ENCODE measurements around the gene AJM1. TPM values are rescaled to one million over a fixed set of nuclear protein-coding genes. Genes with fewer than 3 reads are reported as not detected.

Gene AJM1
- total RNA-seq, 1 experiment from 2014 or later: 1.8 TPM

DNA sequence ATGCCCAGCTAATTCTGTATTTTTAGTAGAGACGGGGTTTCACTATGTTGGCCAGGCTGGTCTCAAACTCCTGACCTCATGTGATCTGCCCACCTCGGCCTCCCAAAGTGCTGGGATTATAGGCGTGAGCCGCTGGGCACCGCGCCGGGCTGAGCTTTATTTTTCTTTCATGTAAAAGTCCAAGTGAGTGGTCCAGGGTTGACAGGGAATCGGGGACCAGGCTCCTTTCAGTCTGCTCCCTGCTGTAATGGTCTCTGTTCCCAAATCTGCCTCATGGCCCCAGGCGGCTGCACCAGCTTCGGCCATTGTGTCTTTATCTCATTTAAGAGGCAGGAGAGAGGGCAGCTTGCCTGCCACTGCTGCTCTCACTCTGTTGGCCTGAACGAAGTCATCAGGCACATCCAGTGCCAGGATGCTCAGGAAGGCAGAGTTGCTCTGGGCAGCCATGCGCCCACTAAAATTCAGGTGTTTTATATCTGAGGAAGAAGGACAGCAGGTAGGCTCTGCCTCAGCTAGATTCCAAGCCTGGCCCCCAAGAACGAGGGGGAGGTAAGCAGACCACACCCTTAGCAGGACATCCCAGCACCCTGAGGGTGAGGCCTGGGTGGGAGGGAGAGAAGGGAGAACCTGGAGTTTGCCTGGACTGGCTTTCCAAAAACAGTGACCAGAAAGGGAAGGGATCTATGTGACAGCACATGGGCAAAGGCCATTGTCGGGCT lies 47.8 kb upstream of the AJM1 start:
- Mint-ChIP-seq H3K27me3 (ENCODE audit: low read depth) (peaks cover 34% of the 10 kb centered on the region), H3K36me3 (ENCODE audit: insufficient read depth in 1 of 3, low read depth in 3 of 3) (peaks cover 0 to 8% (median 1%) of the 10 kb centered on the region in 3 experiments; a peak in 3 of 7 replicates), H3K4me1 (peaks cover 17 to 27% of the 10 kb centered on the region in 2 experiments), H3K9me3 (no peaks in the 10 kb centered on the region), H3K27ac (peak overlapping the region in 1 of 3 experiments; percentile 51; a peak in 1 of 7 replicates), H3K4me3 (no peak overlapping the region)
- Histone ChIP-seq H3K79me2 (ENCODE audit: insufficient read depth, low read length) (no peaks in the 10 kb centered on the region), H2BK12ac (ENCODE audit: insufficient read length, low read depth, low read length) (no peak overlapping the region), H3K23me2 (ENCODE audit: insufficient read length, low read depth, low read length, poor library complexity, severe bottlenecking) (peaks cover 4% of the 10 kb centered on the region), H3K18ac (ENCODE audit: insufficient read length, low read depth, low read length) (no peak overlapping the region), H3K14ac (ENCODE audit: insufficient read depth, low read length) (no peak overlapping the region), H2BK15ac (ENCODE audit: low read depth, low read length) (no peak overlapping the region), H3K9me3 (ENCODE audit: control insufficient read depth, low read depth, low read length) (no peaks in the 10 kb centered on the region), H3K56ac (ENCODE audit: insufficient read length, low read depth, low read length) (no peak overlapping the region), H3K4me1 (ENCODE audit: insufficient read depth, low read length) (no peaks in the 10 kb centered on the region), H3K23ac (ENCODE audit: insufficient read length, low read depth, low read length) (no peak overlapping the region), H3K4ac (ENCODE audit: low read depth, low read length) (no peak overlapping the region), H4K20me1 (ENCODE audit: control insufficient read depth, insufficient read depth, insufficient read length) (no peaks in the 10 kb centered on the region), H3K27ac (ENCODE audit: insufficient read length, low read depth, low read length) (no peak overlapping the region), H4K5ac (ENCODE audit: insufficient read length, low read depth, low read length) (no peak overlapping the region), H4K8ac (replicated peaks; ENCODE audit: insufficient read length, low read depth, low read length) (no peak overlapping the region), H4K91ac (ENCODE audit: insufficient read length, low read depth, low read length) (no peak overlapping the region), H3K27me3 (ENCODE audit: insufficient read depth, low read length) (no peaks in the 10 kb centered on the region; the same call in 1 of the 2 replicates), H2AFZ (ENCODE audit: low read length) (no peak overlapping the region), H2BK120ac (ENCODE audit: low read depth, low read length, poor library complexity, severe bottlenecking) (no peak overlapping the region), H3T11ph (ENCODE audit: low read length) (no peak overlapping the region), H2AK5ac (ENCODE audit: insufficient read length, low read length) (no peak overlapping the region), H2BK5ac (ENCODE audit: insufficient read length, low read length) (no peak overlapping the region), H3K4me2 (ENCODE audit: insufficient read depth, insufficient read length, low read length) (no peak overlapping the region), H3K79me1 (ENCODE audit: insufficient read depth, low read depth, low read length, poor library complexity, severe bottlenecking) (no peaks in the 10 kb centered on the region), H3K9ac (ENCODE audit: extremely low read depth, insufficient read length, low read length) (no peak overlapping the region), H2BK20ac (ENCODE audit: low read depth, low read length, poor library complexity, severe bottlenecking) (no peak overlapping the region)
- DNase-seq: no peak
- TF ChIP-seq, protein P1, sequence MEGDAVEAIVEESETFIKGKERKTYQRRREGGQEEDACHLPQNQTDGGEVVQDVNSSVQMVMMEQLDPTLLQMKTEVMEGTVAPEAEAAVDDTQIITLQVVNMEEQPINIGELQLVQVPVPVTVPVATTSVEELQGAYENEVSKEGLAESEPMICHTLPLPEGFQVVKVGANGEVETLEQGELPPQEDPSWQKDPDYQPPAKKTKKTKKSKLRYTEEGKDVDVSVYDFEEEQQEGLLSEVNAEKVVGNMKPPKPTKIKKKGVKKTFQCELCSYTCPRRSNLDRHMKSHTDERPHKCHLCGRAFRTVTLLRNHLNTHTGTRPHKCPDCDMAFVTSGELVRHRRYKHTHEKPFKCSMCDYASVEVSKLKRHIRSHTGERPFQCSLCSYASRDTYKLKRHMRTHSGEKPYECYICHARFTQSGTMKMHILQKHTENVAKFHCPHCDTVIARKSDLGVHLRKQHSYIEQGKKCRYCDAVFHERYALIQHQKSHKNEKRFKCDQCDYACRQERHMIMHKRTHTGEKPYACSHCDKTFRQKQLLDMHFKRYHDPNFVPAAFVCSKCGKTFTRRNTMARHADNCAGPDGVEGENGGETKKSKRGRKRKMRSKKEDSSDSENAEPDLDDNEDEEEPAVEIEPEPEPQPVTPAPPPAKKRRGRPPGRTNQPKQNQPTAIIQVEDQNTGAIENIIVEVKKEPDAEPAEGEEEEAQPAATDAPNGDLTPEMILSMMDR (conservative IDR thresholded peaks at IDR 0.05): no peak
- WGBS (ENCODE audit: extremely low coverage, insufficient read length, low lambda C conversion rate): no CpG with 5 or more reads among the region's 14 CpGs
